H9 (cell line): ENCODE data around the gene G3BP2. TPM values are rescaled to one million over a fixed set of nuclear protein-coding genes. Genes with fewer than 3 reads are reported as not detected.

Source experiments
- DNase-seq: peaks from one replicate; pipeline ENCODE4 v3.0.0-alpha.2; 2017
- H2AFZ ChIP-seq: one replicate; pipeline ENCODE4 v1.6.1; 2013; ENCODE audit warnings: mild to moderate bottlenecking, low read length, control low read depth, moderate library complexity
- H2AK5ac ChIP-seq: 2 replicates; pipeline ENCODE4 v1.6.1; 2013; ENCODE audit warnings: low read length, control low read depth, mixed read lengths; ENCODE audit not compliant: insufficient read length
- H2BK120ac ChIP-seq: one replicate; pipeline ENCODE4 v1.6.1; 2013; ENCODE audit warnings: low read depth, mild to moderate bottlenecking, low read length, control low read depth, inconsistent platforms; ENCODE audit not compliant: poor library complexity, severe bottlenecking
- H2BK12ac ChIP-seq: 2 replicates; pipeline ENCODE4 v1.6.1; 2013; ENCODE audit warnings: low read length, control low read depth, mixed read lengths, low read depth; ENCODE audit not compliant: insufficient read length
- H2BK15ac ChIP-seq: 2 replicates; pipeline ENCODE4 v1.6.1; 2013; ENCODE audit warnings: low read depth, low read length, control low read depth
- H2BK20ac ChIP-seq: one replicate; pipeline ENCODE4 v1.6.1; 2013; ENCODE audit warnings: low read depth, mild to moderate bottlenecking, low read length, control low read depth, inconsistent platforms; ENCODE audit not compliant: poor library complexity, severe bottlenecking
- H2BK5ac ChIP-seq: 2 replicates; pipeline ENCODE4 v1.6.1; 2013; ENCODE audit warnings: low read length, control low read depth, mixed read lengths; ENCODE audit not compliant: insufficient read length
- H3K14ac ChIP-seq: 2 replicates; pipeline ENCODE4 v1.6.1; 2013; ENCODE audit warnings: low read length, control low read depth; ENCODE audit not compliant: insufficient read depth
- H3K18ac ChIP-seq: 2 replicates; pipeline ENCODE4 v1.6.1; 2013; ENCODE audit warnings: low read depth, mild to moderate bottlenecking, mixed read lengths, low read length, control low read depth; ENCODE audit not compliant: insufficient read length
- H3K23ac ChIP-seq: 2 replicates; pipeline ENCODE4 v1.6.1; 2013; ENCODE audit warnings: low read length, control low read depth, mixed read lengths, low read depth; ENCODE audit not compliant: insufficient read length
- H3K23me2 ChIP-seq: 2 replicates; pipeline ENCODE4 v1.6.1; 2013; ENCODE audit warnings: low read depth, mild to moderate bottlenecking, mixed read lengths, low read length, control low read depth; ENCODE audit not compliant: insufficient read length, poor library complexity, severe bottlenecking
- H3K27ac ChIP-seq: 2 replicates; pipeline ENCODE4 v1.5.1; 2013; ENCODE audit warnings: low read length, control low read depth, mixed read lengths, low read depth; ENCODE audit not compliant: insufficient read length
- H3K27me3 ChIP-seq: 2 replicates; pipeline ENCODE4 v1.6.1; 2013; ENCODE audit warnings: low read length, control low read depth, inconsistent platforms; ENCODE audit not compliant: insufficient read depth
- H3K4ac ChIP-seq: 2 replicates; pipeline ENCODE4 v1.6.1; 2013; ENCODE audit warnings: low read depth, mild to moderate bottlenecking, control low read depth, inconsistent platforms, low read length, moderate library complexity
- H3K4me1 ChIP-seq: 2 replicates; pipeline ENCODE4 v1.6.1; 2013; ENCODE audit warnings: low read length, control low read depth, inconsistent platforms; ENCODE audit not compliant: insufficient read depth
- H3K4me2 ChIP-seq: 2 replicates; pipeline ENCODE4 v1.6.1; 2013; ENCODE audit warnings: low read length, control low read depth, mixed read lengths; ENCODE audit not compliant: insufficient read length, insufficient read depth
- H3K56ac ChIP-seq: 2 replicates; pipeline ENCODE4 v1.6.1; 2013; ENCODE audit warnings: low read depth, mild to moderate bottlenecking, mixed read lengths, low read length, control low read depth; ENCODE audit not compliant: insufficient read length
- H3K79me1 ChIP-seq: 2 replicates; pipeline ENCODE4 v1.6.1; 2013; ENCODE audit warnings: low read depth, mild to moderate bottlenecking, moderate library complexity, low read length, control low read depth, inconsistent platforms; ENCODE audit not compliant: insufficient read depth, poor library complexity, severe bottlenecking
- H3K79me2 ChIP-seq: 2 replicates; pipeline ENCODE4 v1.6.1; 2013; ENCODE audit warnings: low read length, control low read depth, inconsistent platforms; ENCODE audit not compliant: insufficient read depth
- H3K9ac ChIP-seq: 2 replicates; pipeline ENCODE4 v1.6.1; 2013; ENCODE audit warnings: low read length, control low read depth, mixed read lengths; ENCODE audit not compliant: insufficient read length; ENCODE audit errors: extremely low read depth
- H3K9me3 ChIP-seq: one replicate; pipeline ENCODE4 v1.6.1; 2013; ENCODE audit warnings: low read depth, low read length, inconsistent platforms; ENCODE audit not compliant: control insufficient read depth
- H3T11ph ChIP-seq: one replicate; pipeline ENCODE4 v1.6.1; 2013; ENCODE audit warnings: mild to moderate bottlenecking, low read length, control low read depth, inconsistent platforms
- H4K20me1 ChIP-seq: one replicate; pipeline ENCODE4 v1.6.1; 2013; ENCODE audit not compliant: control insufficient read depth, insufficient read length, insufficient read depth
- H4K5ac ChIP-seq: 2 replicates; pipeline ENCODE4 v1.6.1; 2013; ENCODE audit warnings: low read depth, mild to moderate bottlenecking, mixed read lengths, low read length, control low read depth; ENCODE audit not compliant: insufficient read length
- H4K8ac ChIP-seq: replicated peaks from 2 replicates; pipeline ENCODE4 v1.6.1; 2013; ENCODE audit warnings: low read length, control low read depth, mixed read lengths, low read depth; ENCODE audit not compliant: insufficient read length
- H4K91ac ChIP-seq: 2 replicates; pipeline ENCODE4 v1.6.1; 2013; ENCODE audit warnings: low read depth, mild to moderate bottlenecking, moderate library complexity, mixed read lengths, low read length, control low read depth; ENCODE audit not compliant: insufficient read length
- H3K27ac Mint-ChIP-seq, 3 experiments: 2 replicates in 2 of 3; 3 replicates in 1 of 3; pipeline ENCODE4 v1.8.0; 2020 to 2021; ENCODE audit warnings: mixed read lengths in 3 of 3, mild to moderate bottlenecking in 1 of 3, moderate library complexity in 1 of 3
- H3K27me3 Mint-ChIP-seq: 2 replicates; pipeline ENCODE4 v1.8.0; 2021; ENCODE audit warnings: low read depth, mild to moderate bottlenecking, moderate library complexity, mixed read lengths
- H3K36me3 Mint-ChIP-seq, 3 experiments: 2 replicates in 2 of 3; 3 replicates in 1 of 3; pipeline ENCODE4 v1.8.0; 2020 to 2021; ENCODE audit warnings: low read depth in 3 of 3, mixed read lengths in 3 of 3; ENCODE audit not compliant: insufficient read depth in 1 of 3
- H3K4me1 Mint-ChIP-seq, 2 experiments: 2 replicates each; pipeline ENCODE4 v1.8.0; 2020; ENCODE audit warnings: mixed read lengths in 2 of 2
- H3K4me3 Mint-ChIP-seq, 2 experiments: 2 replicates in 1 of 2; 3 replicates in 1 of 2; pipeline ENCODE4 v1.8.0; 2020 to 2021; ENCODE audit warnings: mild to moderate bottlenecking in 2 of 2, mixed read lengths in 2 of 2, moderate library complexity in 1 of 2
- H3K9me3 Mint-ChIP-seq, 2 experiments: 2 replicates in 1 of 2; 3 replicates in 1 of 2; pipeline ENCODE4 v1.8.0; 2020; ENCODE audit warnings: mild to moderate bottlenecking in 2 of 2, mixed read lengths in 2 of 2, moderate library complexity in 1 of 2
- CTCF ChIP-seq: fragments of 200-600 bp; sonication (generic); conservative IDR thresholded peaks from 3 replicates; pipeline ENCODE4 v1.8.0; 2021; ENCODE audit warnings: antibody characterized with exemption, mild to moderate bottlenecking
- WGBS: extraction: QIAGEN DNeasy Blood & Tissue Kit; methylation state at CpG from one replicate; pipeline ENCODE4 v1.1.7; 2013; ENCODE audit warnings: missing lambda C conversion rate, low lambda C conversion rate, mixed read lengths; ENCODE audit not compliant: insufficient read length; ENCODE audit errors: extremely low coverage; 5-methylcytosine and 5-hydroxymethylcytosine counted together
- total RNA-seq: library from RNA; stranded (reverse); gene quantifications from 2 replicates; pipeline ENCODE4 v1.2.1, GENCODE V29; 2021

G3BP2 gene
- total RNA-seq, 1 experiment from 2014 or later: 405 TPM

DNA sequence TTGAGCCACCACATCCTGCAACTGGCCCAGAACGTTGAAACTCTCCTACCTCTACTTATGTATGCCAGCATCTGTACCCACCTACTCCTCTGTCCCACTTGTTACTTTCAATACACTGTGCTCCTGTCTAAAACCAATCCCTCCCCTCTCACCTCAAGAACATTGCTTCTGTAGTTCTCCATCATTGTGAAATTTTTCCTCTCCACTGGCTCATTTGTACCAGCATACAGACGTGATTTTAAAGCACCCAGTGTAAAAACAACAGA lies 25.7 kb upstream of the G3BP2 start:
- no peak overlapping the region for H3K4ac ChIP-seq
- Mint-ChIP-seq H3K4me1 (peaks cover 40 to 44% of the 10 kb centered on the region in 2 experiments), H3K36me3 (peaks cover 12 to 35% (median 22%) of the 10 kb centered on the region in 3 experiments), H3K27ac (peak overlapping the region in 2 of 3 experiments; percentile 56 to 79; a peak in 5 of 7 replicates), H3K9me3 (no peaks in the 10 kb centered on the region; a peak in 1 of 5 replicates), H3K27me3 (no peaks in the 10 kb centered on the region), H3K4me3 (no peak overlapping the region)
- H3K79me1 ChIP-seq: no peaks in the 10 kb centered on the region
- no peaks in the 10 kb centered on the region for H4K20me1 ChIP-seq
- peaks cover 11% of the 10 kb centered on the region; the same call in 1 of the 2 replicates for H3K79me2 ChIP-seq
- H2AK5ac ChIP-seq: no peak overlapping the region
- no peak overlapping the region for H4K91ac ChIP-seq
- H3K4me1 ChIP-seq: peaks cover 12% of the 10 kb centered on the region; the same call in 1 of the 2 replicates
- H3K4me2 ChIP-seq: no peak overlapping the region
- WGBS: no CpG with 5 or more reads among the region's 2 CpGs
- no peak overlapping the region for H4K8ac ChIP-seq
- H2BK15ac ChIP-seq: no peak overlapping the region
- TF ChIP-seq CTCF: no peak
- H3T11ph ChIP-seq: no peak overlapping the region
- H3K18ac ChIP-seq: no peak overlapping the region
- H2AFZ ChIP-seq: no peak overlapping the region
- H3K27me3 ChIP-seq: no peaks in the 10 kb centered on the region
- H2BK20ac ChIP-seq: peak overlapping the region; percentile 26
- H3K9me3 ChIP-seq: no peaks in the 10 kb centered on the region
- no peak overlapping the region for H2BK120ac ChIP-seq
- no peak overlapping the region for H3K14ac ChIP-seq
- no peak overlapping the region for H3K9ac ChIP-seq
- H2BK5ac ChIP-seq: no peak overlapping the region
- H3K23ac ChIP-seq: no peak overlapping the region
- no peaks in the 10 kb centered on the region for H3K23me2 ChIP-seq
- H3K27ac ChIP-seq: no peak overlapping the region
- no peak overlapping the region for H2BK12ac ChIP-seq
- H3K56ac ChIP-seq: no peak overlapping the region
- H4K5ac ChIP-seq: no peak overlapping the region
- no peak for DNase-seq
